Measurements from ENCODE around the gene TRNP1. TPM values are rescaled to one million over a fixed set of nuclear protein-coding genes. Genes with fewer than 3 reads are reported as not detected.

The TRNP1 gene
- total RNA-seq, 8 experiments from 2014 or later = 4.5 to 32.1 (median 15.9) TPM

DNA sequence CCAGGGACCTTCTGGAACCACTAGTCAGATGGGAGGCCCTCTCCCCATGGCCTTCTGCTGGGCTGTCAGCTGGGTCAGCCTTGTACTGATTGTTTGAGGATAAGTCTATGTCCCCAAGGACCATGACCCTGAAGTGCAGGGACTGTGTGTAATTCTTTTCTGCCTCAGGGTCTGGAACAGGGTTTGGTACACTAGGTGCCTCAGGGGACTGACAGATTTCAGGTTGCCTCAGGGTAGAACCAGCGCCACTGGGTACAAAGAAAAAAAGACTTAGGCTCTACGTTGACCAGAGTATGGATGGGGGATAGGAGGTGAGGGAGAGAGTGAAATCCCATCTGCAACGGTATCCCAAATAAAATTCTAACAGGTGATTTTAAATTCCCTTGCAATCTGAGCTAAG is 36.2 kb upstream of the TRNP1 start:
- Histone ChIP-seq H3K4me1 (replicated peaks in 1 of 2) (peaks cover 0 to 9% of the 10 kb centered on the region in 2 donors), H3K27ac (no peak overlapping the region), H3K4me3 (no peak overlapping the region)
- in situ Hi-C loops (cut with MboI; ENCODE audit: low pct_unique_long_range_greater_than_20kb in 2 of 9, low sequenced_read_pairs in 9 of 9, unreplicated experiment in 9 of 9) = no loop called here
- 32 to 100% (median 66%) methylated on average over 1 to 3 of the region's 3 CpGs for WGBS, 10 experiments
- no peak for ATAC-seq (replicated peaks in 6 of 8)

DNA sequence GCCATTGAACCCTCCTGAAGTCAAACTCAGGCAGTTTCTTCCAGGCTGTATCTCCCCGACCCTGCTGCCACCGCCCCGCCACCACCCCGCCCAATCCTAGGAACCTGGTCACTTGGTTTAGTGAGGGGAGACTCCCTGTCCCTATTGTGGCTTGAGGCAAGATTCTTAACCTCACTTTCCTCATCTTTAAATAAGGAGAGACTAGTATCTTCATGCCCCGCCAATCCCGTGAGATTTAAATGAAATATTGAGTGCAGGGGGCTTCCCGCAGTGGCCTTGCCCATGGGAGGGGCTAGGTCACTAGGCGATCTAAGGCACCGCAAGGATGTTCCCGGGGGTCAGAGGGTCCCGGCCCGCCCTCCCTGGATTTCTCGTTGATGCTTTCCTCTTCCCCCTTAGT is 34.2 kb upstream of the TRNP1 start:
- no peak for ATAC-seq (replicated peaks in 6 of 8)
- H3K4me3 ChIP-seq = no peak overlapping the region
- in situ Hi-C loops (cut with MboI; ENCODE audit: low pct_unique_long_range_greater_than_20kb in 2 of 9, low sequenced_read_pairs in 9 of 9, unreplicated experiment in 9 of 9) = no loop called here
- peaks cover 0 to 9% of the 10 kb centered on the region in 2 donors for H3K4me1 ChIP-seq (replicated peaks in 1 of 2)
- 18 to 37% (median 27%) methylated on average over 5 to 9 of the region's 13 CpGs; no CpG with 5 or more reads in 7 of the 10 experiments for WGBS, 10 experiments
- H3K27ac ChIP-seq = no peak overlapping the region

DNA sequence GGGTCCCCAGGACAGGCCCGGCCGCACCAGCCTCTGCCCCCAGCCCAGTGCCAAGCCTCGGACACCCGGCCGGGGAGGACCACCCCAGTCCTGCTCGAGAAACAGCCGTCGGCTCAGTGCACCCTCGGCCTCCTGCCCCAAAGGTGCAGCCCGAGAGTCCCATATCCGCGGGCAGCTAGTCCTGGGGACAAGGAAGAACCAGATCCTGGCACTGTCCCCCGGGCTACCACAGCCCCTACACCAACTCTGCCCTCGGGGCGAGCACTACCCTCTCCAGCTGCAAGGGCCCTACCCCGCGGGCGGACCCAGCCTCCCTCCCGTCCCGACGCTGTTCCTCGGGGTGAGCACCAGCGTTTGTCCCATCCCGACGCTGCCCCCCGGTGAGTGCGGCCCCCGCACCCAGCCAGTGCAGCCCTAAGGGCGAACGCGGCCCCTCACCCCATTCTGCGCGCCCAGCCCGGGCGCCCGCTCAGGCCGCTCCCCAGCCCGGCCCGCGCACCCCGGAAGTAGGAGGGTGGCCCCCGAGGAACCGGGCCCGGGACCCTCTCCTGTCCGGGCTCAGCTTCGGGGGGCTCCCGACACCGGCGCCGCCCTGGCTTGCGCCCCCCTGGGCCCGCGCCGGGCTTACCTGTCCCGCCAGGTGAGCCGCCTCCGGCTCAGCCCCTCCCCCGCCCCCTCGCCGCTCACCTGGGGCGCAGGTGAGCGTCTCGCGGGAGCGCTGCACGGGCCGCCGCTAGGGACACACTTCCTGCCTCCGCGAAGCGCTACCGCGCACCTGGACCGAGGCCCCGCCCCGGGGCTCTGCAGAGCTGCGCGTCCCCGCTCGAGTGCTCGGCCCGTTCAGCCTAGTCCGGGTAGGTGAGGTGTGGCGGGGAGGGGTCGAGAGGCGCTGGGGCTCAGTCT is 33.5 kb upstream of the TRNP1 start, which contains the start of gene KDF1:
TSS of gene KDF1 (minus strand) at position 747 of the 903 bp plus-strand sequence. CDS start 8,088 bp downstream, outside the sequence.
- Histone ChIP-seq H3K27ac (no peak within 1 kb of the TSS), H3K4me1 (replicated peaks in 1 of 2) (peaks cover 0 to 9% of the 10 kb centered on the region in 2 donors), H3K4me3 (peak within 1 kb of the TSS in 4 of 5 donors; percentile 10 to 26 (median 16))
- in situ Hi-C loops (cut with MboI; ENCODE audit: low pct_unique_long_range_greater_than_20kb in 2 of 9, low sequenced_read_pairs in 9 of 9, unreplicated experiment in 9 of 9) = no loop called here
- WGBS, 10 experiments = 0 to 20% (median 5%) methylated on average over 1 to 6 of the region's 86 CpGs; no CpG with 5 or more reads in 7 of the 10 experiments
- ATAC-seq (replicated peaks in 6 of 8) = peak in 7 of 8 experiments; percentile 22 to 59 (median 50)

DNA sequence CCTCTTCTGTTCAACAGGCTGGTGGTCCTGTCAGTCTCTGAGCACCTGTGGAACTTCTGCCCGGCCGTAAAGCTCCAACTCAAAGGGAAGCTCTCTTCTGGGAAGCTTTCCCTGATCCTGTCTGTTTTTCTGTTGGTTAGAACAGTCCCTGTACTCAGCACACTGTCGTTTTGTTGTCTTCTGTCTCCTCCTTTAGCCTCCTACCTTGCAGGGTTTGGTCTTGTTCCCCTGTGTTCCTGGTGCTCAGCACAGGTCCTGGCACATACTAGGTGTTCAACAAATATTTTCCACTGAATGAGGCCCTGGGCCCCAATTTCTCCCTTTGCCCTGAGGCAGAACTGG is 32.9 kb upstream of the TRNP1 start:
- Histone ChIP-seq H3K4me1 (replicated peaks in 1 of 2) (peaks cover 0 to 9% of the 10 kb centered on the region in 2 donors), H3K27ac (no peak overlapping the region), H3K4me3 (no peak overlapping the region)
- no peak for ATAC-seq (replicated peaks in 6 of 8)
- in situ Hi-C loops (cut with MboI; ENCODE audit: low pct_unique_long_range_greater_than_20kb in 2 of 9, low sequenced_read_pairs in 9 of 9, unreplicated experiment in 9 of 9) = no loop called here
- WGBS, 10 experiments = 7 to 29% (median 17%) methylated on average over 1 to 3 of the region's 3 CpGs; no CpG with 5 or more reads in 5 of the 10 experiments

GRCh38 chr1:26961826-26962225 is 31.7 kb upstream of the TRNP1 start:
- Histone ChIP-seq H3K4me3 (no peak overlapping the region), H3K4me1 (replicated peaks in 1 of 2) (peaks cover 0 to 9% of the 10 kb centered on the region in 2 donors), H3K27ac (no peak overlapping the region)
- ATAC-seq (replicated peaks in 6 of 8) = peak in 3 of 8 experiments; percentile 33 to 63 (median 37)
- in situ Hi-C loops (cut with MboI; ENCODE audit: low pct_unique_long_range_greater_than_20kb in 2 of 9, low sequenced_read_pairs in 9 of 9, unreplicated experiment in 9 of 9) = no loop called here
- WGBS, 10 experiments = 0 to 92% (median 40%) methylated on average over 2 to 3 of the region's 3 CpGs; no CpG with 5 or more reads in 1 of the 10 experiments

DNA sequence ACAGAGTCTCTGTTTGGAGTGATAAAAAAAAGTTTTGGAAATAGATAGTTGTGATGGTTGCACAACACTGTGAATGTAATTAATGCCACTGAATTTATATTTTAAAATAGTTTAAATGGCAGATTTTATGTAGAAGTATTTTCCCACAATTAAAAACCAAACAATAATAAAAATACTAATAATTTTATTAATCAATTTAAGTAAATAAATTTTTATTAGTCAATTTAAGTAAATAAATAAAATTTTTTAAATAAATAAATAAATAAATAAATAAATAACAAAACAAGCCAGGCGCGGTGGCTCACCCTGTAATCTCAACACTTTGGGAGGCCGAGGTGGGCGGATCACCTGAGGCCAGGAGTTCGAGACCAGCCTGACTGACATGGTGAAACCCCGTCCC is 28.3 kb upstream of the TRNP1 start:
- Histone ChIP-seq H3K27ac (no peak overlapping the region), H3K4me1 (replicated peaks in 1 of 2) (peaks cover 0 to 2% of the 10 kb centered on the region in 2 donors), H3K4me3 (no peak overlapping the region)
- WGBS, 10 experiments = 44 to 90% (median 78%) methylated on average over 2 to 6 of the region's 6 CpGs; no CpG with 5 or more reads in 1 of the 10 experiments
- no peak for ATAC-seq (replicated peaks in 6 of 8)
- in situ Hi-C loops (cut with MboI; ENCODE audit: low pct_unique_long_range_greater_than_20kb in 2 of 9, low sequenced_read_pairs in 9 of 9, unreplicated experiment in 9 of 9) = no loop called here

GRCh38 chr1:26965628-26966027 is 27.9 kb upstream of the TRNP1 start:
- Histone ChIP-seq H3K4me3 (no peak overlapping the region), H3K27ac (no peak overlapping the region), H3K4me1 (replicated peaks in 1 of 2) (no peaks in the 10 kb centered on the region)
- ATAC-seq (replicated peaks in 6 of 8) = no peak
- in situ Hi-C loops (cut with MboI; ENCODE audit: low pct_unique_long_range_greater_than_20kb in 2 of 9, low sequenced_read_pairs in 9 of 9, unreplicated experiment in 9 of 9) = no loop called here
- 64 to 92% (median 89%) methylated on average over 1 to 9 of the region's 9 CpGs; no CpG with 5 or more reads in 1 of the 10 experiments for WGBS, 10 experiments

GRCh38 chr1:26970810-26971209 is 22.7 kb upstream of the TRNP1 start:
- in situ Hi-C loops (cut with MboI; ENCODE audit: low pct_unique_long_range_greater_than_20kb in 2 of 9, low sequenced_read_pairs in 9 of 9, unreplicated experiment in 9 of 9) = loop anchor here in 1 of 9 experiments (10.0 kb wide), 1 partner anchor 56 kb away; the partner anchor contains the start of gene NR0B2
- Histone ChIP-seq H3K27ac (no peak overlapping the region), H3K4me3 (no peak overlapping the region), H3K4me1 (replicated peaks in 1 of 2) (no peaks in the 10 kb centered on the region)
- peak in 3 of 8 experiments; percentile 10 to 81 (median 44) for ATAC-seq (replicated peaks in 6 of 8)
- 33 to 86% (median 72%) methylated on average over 2 to 7 of the region's 7 CpGs; no CpG with 5 or more reads in 3 of the 10 experiments for WGBS, 10 experiments

GRCh38 chr1:26971590-26971989 is 21.9 kb upstream of the TRNP1 start:
- WGBS, 10 experiments = 17 to 100% (median 80%) methylated on average over 1 to 2 of the region's 3 CpGs; no CpG with 5 or more reads in 2 of the 10 experiments
- no peak overlapping the region for H3K27ac ChIP-seq
- in situ Hi-C loops (cut with MboI; ENCODE audit: low pct_unique_long_range_greater_than_20kb in 2 of 9, low sequenced_read_pairs in 9 of 9, unreplicated experiment in 9 of 9) = loop anchor here in 1 of 9 experiments (10.0 kb wide), 1 partner anchor 57 kb away; the partner anchor contains the start of gene NR0B2
- H3K4me1 ChIP-seq (replicated peaks in 1 of 2) = no peaks in the 10 kb centered on the region
- no peak for ATAC-seq (replicated peaks in 6 of 8)
- no peak overlapping the region for H3K4me3 ChIP-seq

DNA sequence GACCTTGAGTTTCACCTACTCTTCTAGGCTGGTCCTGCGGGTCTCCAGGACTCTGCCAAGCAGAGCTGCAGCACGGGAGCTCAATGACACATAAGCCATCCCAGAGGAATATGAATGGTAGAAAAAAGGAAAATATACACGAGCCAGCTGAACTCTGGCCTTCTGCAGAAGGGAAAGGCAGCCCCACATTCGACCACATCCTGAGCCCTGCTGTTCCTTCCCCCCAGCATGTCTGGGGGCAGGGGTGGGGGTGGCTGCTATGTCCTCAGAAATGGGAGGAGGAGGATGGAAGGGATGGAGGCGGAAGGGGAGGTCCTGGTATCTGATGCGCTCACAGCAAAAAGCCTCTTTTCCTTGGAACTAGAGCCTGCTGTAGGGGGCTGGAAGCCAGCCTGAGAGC is 21.1 kb upstream of the TRNP1 start:
- in situ Hi-C loops (cut with MboI; ENCODE audit: low pct_unique_long_range_greater_than_20kb in 2 of 9, low sequenced_read_pairs in 9 of 9, unreplicated experiment in 9 of 9) = loop anchor here in 1 of 9 experiments (10.0 kb wide), 1 partner anchor 58 kb away; the partner anchor contains the start of gene NR0B2
- Histone ChIP-seq H3K4me3 (no peak overlapping the region), H3K27ac (no peak overlapping the region), H3K4me1 (replicated peaks in 1 of 2) (no peaks in the 10 kb centered on the region)
- ATAC-seq (replicated peaks in 6 of 8) = peak in 2 of 8 experiments; percentile 4 to 41
- 27 to 60% (median 50%) methylated on average over 2 to 3 of the region's 6 CpGs; no CpG with 5 or more reads in 7 of the 10 experiments for WGBS, 10 experiments

- H3K4me3 ChIP-seq = no peak overlapping the region
- no peaks in the 10 kb centered on the region for H3K4me1 ChIP-seq (replicated peaks in 1 of 2)
- ATAC-seq (replicated peaks in 6 of 8) = no peak
- WGBS, 10 experiments = 75 to 100% (median 87%) methylated on average over 2 to 4 of the region's 4 CpGs; no CpG with 5 or more reads in 4 of the 10 experiments
- no peak overlapping the region for H3K27ac ChIP-seq
- in situ Hi-C loops (cut with MboI; ENCODE audit: low pct_unique_long_range_greater_than_20kb in 2 of 9, low sequenced_read_pairs in 9 of 9, unreplicated experiment in 9 of 9) = loop anchor here in 1 of 9 experiments (10.0 kb wide), 1 partner anchor 58 kb away; the partner anchor contains the start of gene NR0B2
Observed at GRCh38 chr1:26972821-26973220, 20.7 kb upstream of the TRNP1 start.

DNA sequence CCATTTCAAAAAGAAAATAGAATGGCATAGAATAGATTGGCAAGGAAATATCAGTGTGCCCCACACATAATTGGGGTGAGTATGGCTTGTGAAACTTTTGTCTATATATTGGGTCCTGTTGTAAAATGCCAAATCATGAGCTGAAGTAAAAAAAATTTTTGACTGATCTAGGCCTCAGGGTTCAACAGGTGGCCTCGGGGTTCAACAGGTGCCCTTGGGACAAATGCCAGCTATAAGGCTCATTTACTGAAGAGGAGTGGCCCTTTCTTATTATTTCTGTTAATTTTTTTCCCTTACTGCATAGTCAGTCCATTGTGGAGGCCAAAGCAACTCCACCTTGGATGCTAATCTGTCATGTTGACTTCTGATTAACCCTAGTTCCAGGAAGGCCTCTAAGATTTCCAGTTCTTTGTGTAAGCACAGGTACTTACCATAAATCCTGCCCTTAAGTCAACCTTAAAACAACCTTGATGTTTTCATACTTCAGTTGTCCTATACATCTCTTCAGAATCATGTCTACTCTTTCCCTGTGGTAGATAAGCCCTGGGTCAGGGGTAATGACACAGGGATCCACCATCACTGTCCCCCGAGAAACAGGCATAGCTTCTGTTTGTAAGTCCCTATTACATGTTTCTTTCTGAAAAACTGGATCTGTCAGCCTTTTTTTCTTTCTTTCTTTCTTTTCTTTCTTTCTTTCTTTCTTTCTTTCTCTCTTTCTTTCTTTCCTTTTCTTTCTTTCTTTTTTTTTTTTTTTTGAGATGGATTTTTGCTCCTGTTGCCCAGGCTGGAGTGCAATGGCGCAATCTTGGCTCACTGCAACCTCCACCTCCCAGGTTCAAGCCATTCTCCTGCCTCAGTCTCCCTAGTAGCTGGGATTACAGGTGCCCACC is 16.6 kb upstream of the TRNP1 start:
- no peak for ATAC-seq (replicated peaks in 6 of 8)
- WGBS, 10 experiments = 47 to 92% (median 74%) methylated on average over 2 to 3 of the region's 3 CpGs
- no peak overlapping the region for H3K4me3 ChIP-seq
- no peak overlapping the region for H3K27ac ChIP-seq
- H3K4me1 ChIP-seq (replicated peaks in 1 of 2) = no peaks in the 10 kb centered on the region
- in situ Hi-C loops (cut with MboI; ENCODE audit: low pct_unique_long_range_greater_than_20kb in 2 of 9, low sequenced_read_pairs in 9 of 9, unreplicated experiment in 9 of 9) = loop anchor here in 1 of 9 experiments (10.0 kb wide), 1 partner anchor 62 kb away; the partner anchor contains the start of gene NR0B2

All from motor neuron (in vitro differentiated cells).